Neural progenitor cell (in vitro differentiated cells): ENCODE data around the gene ASAH2.

Experiments used
- EZH2 ChIP-seq: fragments of 200-600 bp; sonication (generic); IDR thresholded peaks from 2 replicates; pipeline ENCODE4 v1.6.1; 2017; ENCODE audit warnings: antibody characterized with exemption, mild to moderate bottlenecking, moderate library complexity
- EZH2phosphoT487 ChIP-seq: fragments of 200-600 bp; sonication (generic); IDR thresholded peaks from 2 replicates; pipeline ENCODE4 v1.6.1; 2017; ENCODE audit warnings: antibody characterized with exemption
- TF ChIP-seq, protein P1 (sequence below): fragments of 200-600 bp; sonication (generic); IDR thresholded peaks from 2 replicates; pipeline ENCODE4 v1.5.1; 2017; ENCODE audit warnings: antibody characterized with exemption, mild to moderate bottlenecking

DNA sequence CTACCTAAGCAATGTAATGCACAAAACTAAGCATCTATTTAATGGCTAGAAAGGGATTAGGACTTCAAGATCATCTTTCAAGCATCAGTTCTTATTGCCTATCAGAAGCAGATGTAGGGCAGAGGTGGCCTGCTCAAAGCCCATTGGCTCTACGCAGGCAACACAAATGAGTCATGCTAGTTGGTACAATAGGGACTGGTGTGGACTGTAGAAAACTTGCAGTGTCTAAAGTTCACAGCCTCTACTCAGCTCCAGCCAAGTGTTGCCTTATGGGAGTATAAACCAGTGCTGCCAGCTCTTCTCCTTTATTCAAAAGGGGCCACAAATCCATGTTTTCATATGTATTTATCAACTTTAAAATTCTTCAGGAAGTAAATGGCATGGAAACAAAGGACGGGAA is 31.7 kb downstream of the ASAH2 start:
- TF ChIP-seq, protein P1, sequence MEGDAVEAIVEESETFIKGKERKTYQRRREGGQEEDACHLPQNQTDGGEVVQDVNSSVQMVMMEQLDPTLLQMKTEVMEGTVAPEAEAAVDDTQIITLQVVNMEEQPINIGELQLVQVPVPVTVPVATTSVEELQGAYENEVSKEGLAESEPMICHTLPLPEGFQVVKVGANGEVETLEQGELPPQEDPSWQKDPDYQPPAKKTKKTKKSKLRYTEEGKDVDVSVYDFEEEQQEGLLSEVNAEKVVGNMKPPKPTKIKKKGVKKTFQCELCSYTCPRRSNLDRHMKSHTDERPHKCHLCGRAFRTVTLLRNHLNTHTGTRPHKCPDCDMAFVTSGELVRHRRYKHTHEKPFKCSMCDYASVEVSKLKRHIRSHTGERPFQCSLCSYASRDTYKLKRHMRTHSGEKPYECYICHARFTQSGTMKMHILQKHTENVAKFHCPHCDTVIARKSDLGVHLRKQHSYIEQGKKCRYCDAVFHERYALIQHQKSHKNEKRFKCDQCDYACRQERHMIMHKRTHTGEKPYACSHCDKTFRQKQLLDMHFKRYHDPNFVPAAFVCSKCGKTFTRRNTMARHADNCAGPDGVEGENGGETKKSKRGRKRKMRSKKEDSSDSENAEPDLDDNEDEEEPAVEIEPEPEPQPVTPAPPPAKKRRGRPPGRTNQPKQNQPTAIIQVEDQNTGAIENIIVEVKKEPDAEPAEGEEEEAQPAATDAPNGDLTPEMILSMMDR: no peak
- TF ChIP-seq EZH2 (no peak), EZH2phosphoT487 (no peak)
